ENCODE data around the gene SLC35G3.

GRCh38 chr17:35229638-35230037 lies 35.4 kb upstream of the SLC35G3 start:
- TF ChIP-seq GABPA (IDR thresholded peaks at IDR 0.05; ENCODE audit: low read depth) (no peak), MXI1 (IDR thresholded peaks at IDR 0.05; ENCODE audit: low read depth, low read length) (no peak), ZBTB33 (IDR thresholded peaks at IDR 0.05; ENCODE audit: borderline replicate concordance, low read depth) (no peak)
